ENCODE data around the gene GCNT2.

- TF ChIP-seq, protein P1, sequence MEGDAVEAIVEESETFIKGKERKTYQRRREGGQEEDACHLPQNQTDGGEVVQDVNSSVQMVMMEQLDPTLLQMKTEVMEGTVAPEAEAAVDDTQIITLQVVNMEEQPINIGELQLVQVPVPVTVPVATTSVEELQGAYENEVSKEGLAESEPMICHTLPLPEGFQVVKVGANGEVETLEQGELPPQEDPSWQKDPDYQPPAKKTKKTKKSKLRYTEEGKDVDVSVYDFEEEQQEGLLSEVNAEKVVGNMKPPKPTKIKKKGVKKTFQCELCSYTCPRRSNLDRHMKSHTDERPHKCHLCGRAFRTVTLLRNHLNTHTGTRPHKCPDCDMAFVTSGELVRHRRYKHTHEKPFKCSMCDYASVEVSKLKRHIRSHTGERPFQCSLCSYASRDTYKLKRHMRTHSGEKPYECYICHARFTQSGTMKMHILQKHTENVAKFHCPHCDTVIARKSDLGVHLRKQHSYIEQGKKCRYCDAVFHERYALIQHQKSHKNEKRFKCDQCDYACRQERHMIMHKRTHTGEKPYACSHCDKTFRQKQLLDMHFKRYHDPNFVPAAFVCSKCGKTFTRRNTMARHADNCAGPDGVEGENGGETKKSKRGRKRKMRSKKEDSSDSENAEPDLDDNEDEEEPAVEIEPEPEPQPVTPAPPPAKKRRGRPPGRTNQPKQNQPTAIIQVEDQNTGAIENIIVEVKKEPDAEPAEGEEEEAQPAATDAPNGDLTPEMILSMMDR (IDR thresholded peaks at IDR 0.05 in 8 of 11, conservative IDR thresholded peaks at IDR 0.05 in 3 of 11): no peak
- TF ChIP-seq POLR2AphosphoS5 (IDR thresholded peaks at IDR 0.05): no peak
These were observed 37.4 kb downstream of the GCNT2 start for GRCh38 chr6:10558565-10558964.

All from spleen (tissue), 7 donors.